Measurements from ENCODE around the gene MTG1.
"Not testable (repeated sequence)": the region's sequence is repeated elsewhere in the genome, so short reads cannot be mapped to it uniquely, and the experiment has no call there.

MTG1 gene

DNA sequence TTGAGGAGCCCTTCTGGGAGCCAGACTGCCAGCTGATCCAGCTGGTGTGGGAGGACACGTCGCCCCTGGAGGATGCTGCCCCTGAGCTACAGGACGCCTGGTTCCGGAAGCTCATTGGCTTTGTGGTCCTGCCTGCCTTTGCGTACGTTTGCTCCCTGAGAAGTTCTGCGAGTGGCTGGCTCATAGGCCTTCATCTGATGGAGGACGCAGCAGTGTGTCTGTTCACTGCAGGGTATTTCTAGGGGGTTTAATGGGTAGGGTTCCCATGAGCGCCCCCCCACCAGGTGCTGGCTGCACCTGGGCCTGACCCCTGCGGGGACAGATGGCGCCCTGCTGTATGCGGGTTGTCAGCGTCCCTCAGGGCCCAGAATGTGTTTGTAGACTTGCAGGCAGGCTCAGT, 9.9 kb upstream of the MTG1 start:
- peaks cover 9% of the 10 kb centered on the region for H3K4me1 Mint-ChIP-seq
- no peak overlapping the region for H3K4me3 Mint-ChIP-seq
- H3K36me3 Mint-ChIP-seq = no peaks in the 10 kb centered on the region
- H3K27me3 Mint-ChIP-seq = no peaks in the 10 kb centered on the region
- no peaks in the 10 kb centered on the region for H3K9me3 Mint-ChIP-seq
- H3K27ac Mint-ChIP-seq = no peak overlapping the region

DNA sequence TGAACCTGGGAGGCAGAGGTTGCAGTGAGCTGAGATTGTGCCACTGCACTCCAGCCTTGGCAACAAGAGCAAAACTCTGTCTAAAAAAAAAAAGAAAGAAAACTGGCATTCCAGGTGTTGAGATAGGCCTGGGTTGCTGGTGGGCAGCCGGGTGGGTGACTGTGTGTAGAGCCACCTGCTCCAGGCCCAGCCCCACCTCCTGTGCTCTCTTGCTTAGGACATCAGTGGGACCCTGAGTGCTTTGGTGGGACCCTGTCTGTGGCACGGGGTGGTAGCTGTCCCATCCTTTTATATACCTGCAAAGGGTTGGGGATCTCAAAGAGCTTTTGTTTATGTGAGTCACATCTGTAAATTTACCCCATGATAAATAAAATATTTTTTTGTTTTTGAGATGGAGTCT, 8.7 kb upstream of the MTG1 start:
- Mint-ChIP-seq H3K27me3 (no peaks in the 10 kb centered on the region), H3K4me3 (no peak overlapping the region), H3K27ac (no peak overlapping the region), H3K4me1 (peaks cover 19% of the 10 kb centered on the region), H3K36me3 (no peaks in the 10 kb centered on the region), H3K9me3 (no peaks in the 10 kb centered on the region)

DNA sequence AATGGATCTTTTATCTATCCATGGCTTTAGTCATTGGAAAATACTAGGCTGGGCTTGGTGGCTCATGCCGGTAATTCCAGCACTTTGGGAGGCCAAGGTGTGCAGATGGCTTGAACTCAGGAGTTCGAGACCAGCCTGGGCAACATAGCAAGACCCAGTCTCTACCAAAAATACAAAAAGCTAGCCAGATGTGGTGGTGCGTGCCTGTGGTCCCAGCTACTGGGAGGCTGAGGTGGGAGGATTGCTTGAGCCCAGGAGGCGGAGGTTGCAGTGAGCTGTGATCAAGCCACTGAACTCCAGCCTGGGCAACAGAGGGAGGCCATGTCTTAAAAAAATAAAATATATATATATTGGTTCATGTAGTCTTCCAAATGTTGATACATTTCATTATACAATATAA, 7.0 kb upstream of the MTG1 start:
- not testable (repeated sequence) for H3K27me3 Mint-ChIP-seq, H3K27ac Mint-ChIP-seq, H3K36me3 Mint-ChIP-seq, H3K4me3 Mint-ChIP-seq, H3K9me3 Mint-ChIP-seq
- peaks cover 36% of the 10 kb centered on the region for H3K4me1 Mint-ChIP-seq

DNA sequence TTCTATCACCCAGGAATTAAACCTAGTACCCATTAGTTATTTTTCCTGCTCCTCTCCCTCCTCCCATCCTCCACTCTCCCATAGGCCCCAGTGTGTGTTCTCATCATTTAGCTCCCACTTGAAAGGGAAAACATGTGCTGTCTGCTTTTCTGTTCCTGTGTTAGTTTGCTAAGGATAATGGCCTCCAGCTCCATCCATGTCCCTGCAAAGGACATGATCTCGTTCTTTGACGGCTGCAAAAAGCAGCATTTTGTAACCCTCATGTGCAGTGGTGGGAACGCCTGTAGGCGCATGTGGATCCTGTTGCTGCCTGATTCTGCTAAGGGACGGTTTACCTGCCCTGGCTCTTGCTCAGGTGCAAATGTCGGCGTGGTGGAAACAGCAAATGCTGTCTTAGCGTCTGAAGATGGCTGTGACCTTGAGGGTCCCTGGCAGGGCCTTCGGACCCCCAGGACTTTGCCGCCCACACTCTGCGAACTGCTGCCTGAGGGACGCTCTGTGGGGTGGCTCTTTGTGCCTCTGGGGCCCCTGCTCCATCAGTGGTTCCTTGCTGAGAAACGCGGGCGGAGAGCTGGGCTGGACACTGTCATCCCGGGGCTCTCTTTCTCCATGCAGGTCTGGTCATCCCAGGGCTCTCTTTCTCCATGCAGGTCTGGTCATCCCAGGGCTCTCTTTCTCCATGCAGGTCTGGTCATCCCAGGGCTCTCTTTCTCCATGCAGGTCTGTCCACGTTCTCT, 5.6 kb upstream of the MTG1 start:
- H3K27ac Mint-ChIP-seq = peak overlapping the region; percentile 92
- H3K4me3 Mint-ChIP-seq = peak overlapping the region; percentile 78
- H3K36me3 Mint-ChIP-seq = no peaks in the 10 kb centered on the region
- peaks cover 36% of the 10 kb centered on the region for H3K4me1 Mint-ChIP-seq
- no peaks in the 10 kb centered on the region for H3K9me3 Mint-ChIP-seq
- no peaks in the 10 kb centered on the region for H3K27me3 Mint-ChIP-seq

DNA sequence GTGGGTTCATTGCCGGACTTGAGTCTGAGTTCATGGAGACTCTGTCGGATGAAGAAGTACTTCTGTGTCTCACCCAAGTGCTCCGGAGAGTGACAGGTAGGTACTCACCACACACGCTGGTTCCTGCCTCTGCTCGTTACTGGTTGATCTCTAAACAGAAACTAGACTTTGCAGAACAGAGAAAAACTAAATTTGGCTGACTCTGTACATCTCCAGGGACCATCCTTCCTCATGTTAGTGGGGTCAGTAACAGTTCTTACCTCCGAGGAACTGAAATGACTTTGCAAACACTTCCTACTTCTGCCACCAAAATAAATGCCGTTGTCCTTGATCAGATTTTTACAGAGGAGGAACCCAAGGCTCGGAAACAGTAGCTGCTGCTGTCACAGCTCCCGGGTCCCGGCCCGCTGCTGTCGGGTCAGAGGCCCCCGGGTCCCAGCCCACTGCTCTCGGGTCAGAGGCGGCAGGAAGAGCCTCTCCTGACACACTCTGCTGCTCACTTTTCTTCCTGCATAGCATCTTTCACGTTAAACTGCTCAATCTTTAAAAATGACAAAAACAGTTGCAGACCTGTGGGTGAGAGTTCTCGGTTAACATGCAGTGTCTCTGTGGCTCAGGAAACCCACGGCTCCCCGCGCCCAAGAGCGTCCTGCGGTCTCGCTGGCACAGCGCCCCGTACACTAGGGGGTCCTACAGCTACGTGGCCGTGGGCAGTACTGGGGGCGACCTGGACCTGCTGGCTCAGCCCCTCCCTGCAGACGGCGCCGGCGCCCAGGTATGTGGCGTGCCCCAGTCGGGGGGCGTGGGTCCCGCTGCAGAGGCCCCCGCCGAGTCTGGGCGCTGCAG, 4.8 kb upstream of the MTG1 start:
- H3K36me3 Mint-ChIP-seq = no peaks in the 10 kb centered on the region

DNA sequence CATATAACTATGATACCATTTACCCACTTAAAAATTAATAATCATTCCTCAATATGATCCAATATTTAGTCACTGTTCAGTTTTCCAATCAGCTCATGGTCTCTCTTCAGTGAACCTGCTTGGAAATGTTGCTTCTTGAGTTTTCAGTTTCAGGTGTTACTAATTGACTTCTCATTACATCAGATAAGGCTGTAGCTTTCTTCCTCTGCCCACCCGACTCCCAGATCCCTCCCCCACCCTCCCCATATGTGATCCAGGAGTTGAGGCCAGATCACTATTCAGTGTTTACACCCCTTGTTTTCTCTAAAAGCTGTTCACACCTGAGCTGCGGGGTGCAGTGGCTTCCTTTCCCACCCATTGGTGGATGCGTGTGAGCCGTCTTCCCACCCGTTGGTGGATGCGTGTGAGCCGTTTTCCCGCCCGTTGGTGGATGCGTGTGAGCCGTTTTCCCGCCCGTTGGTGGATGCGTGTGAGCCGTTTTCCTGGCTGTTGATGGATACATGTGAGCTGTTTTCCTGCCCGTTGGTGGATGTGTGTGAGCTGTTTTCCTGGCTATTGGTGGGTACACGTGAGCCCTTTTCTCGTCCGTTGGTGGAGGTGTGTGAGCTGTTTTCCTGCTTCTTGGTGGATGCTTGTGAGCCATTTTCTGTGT, 3.2 kb upstream of the MTG1 start:
- Mint-ChIP-seq H3K27me3 (no peaks in the 10 kb centered on the region), H3K4me3 (peak overlapping the region; percentile 70), H3K4me1 (peaks cover 44% of the 10 kb centered on the region), H3K9me3 (no peaks in the 10 kb centered on the region), H3K27ac (peak overlapping the region; percentile 89), H3K36me3 (no peaks in the 10 kb centered on the region)

More for the DNA sequence above, 4.8 kb upstream of the MTG1 start:
- H3K4me3 Mint-ChIP-seq = peak overlapping the region; percentile 78
- H3K27me3 Mint-ChIP-seq = no peaks in the 10 kb centered on the region
- H3K9me3 Mint-ChIP-seq = no peaks in the 10 kb centered on the region
- peak overlapping the region; percentile 92 for H3K27ac Mint-ChIP-seq
- peaks cover 36% of the 10 kb centered on the region for H3K4me1 Mint-ChIP-seq

DNA sequence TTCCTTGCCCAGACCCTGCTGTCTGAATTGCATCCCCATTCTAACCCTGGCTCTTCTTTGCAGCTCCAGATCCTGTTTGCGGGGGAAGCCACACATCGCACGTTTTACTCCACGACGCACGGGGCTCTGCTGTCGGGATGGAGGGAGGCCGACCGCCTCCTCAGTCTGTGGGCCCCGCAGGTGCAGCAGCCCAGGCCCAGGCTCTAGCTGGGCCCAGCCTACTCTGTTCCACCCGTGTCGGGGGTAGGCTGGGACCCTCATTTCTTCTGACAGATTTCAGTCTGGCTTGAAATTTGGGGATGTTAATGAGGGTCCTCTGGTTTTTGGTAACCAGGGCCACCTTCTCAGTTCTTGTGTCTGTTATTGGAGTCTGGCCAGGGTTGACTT, 2.7 kb upstream of the MTG1 start:
- Mint-ChIP-seq H3K27me3 (no peaks in the 10 kb centered on the region), H3K27ac (no peak overlapping the region), H3K36me3 (no peaks in the 10 kb centered on the region), H3K4me1 (peaks cover 48% of the 10 kb centered on the region), H3K4me3 (peak overlapping the region; percentile 32), H3K9me3 (no peaks in the 10 kb centered on the region)

DNA sequence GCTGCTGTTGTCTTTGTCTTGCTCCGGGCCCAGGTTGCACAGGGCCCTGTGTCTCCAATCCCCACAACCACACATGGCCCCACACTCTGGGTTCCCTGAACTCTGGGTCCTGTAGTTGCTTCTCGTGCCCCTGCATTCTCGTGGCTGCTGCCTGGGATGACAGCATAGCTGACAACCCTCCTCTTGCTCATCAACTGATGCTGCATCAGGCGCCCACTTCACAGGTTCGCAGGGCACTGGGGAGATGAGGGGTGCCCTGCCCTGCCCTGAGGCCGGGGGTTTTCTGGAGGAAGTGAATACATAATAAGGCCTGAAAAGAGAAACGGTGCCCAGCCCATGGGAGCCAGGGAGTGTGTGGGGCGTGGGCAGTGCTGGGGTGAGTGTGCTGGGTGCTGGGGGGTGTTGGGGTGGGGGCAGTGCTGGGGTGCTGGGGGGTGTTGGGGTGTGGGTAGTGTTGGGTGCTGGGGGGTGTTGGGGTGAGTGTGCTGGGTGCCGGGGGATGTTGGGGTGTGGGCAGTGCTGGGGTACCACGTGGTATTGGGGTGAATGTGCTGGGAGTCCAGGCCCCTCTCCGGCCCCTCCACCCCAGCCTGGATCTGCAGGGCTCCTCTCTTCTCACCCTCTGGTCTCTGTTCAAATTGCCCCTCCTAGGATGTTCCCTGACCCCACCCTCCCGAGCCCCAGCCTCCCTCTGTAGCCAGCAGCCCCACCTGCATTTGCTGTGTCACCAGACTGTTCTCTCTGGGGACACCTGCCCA, 2.0 kb upstream of the MTG1 start:
- no peaks in the 10 kb centered on the region for H3K36me3 Mint-ChIP-seq
- peaks cover 54% of the 10 kb centered on the region for H3K4me1 Mint-ChIP-seq
- no peaks in the 10 kb centered on the region for H3K9me3 Mint-ChIP-seq
- H3K4me3 Mint-ChIP-seq = no peak overlapping the region
- no peak overlapping the region for H3K27ac Mint-ChIP-seq
- H3K27me3 Mint-ChIP-seq = no peaks in the 10 kb centered on the region

DNA sequence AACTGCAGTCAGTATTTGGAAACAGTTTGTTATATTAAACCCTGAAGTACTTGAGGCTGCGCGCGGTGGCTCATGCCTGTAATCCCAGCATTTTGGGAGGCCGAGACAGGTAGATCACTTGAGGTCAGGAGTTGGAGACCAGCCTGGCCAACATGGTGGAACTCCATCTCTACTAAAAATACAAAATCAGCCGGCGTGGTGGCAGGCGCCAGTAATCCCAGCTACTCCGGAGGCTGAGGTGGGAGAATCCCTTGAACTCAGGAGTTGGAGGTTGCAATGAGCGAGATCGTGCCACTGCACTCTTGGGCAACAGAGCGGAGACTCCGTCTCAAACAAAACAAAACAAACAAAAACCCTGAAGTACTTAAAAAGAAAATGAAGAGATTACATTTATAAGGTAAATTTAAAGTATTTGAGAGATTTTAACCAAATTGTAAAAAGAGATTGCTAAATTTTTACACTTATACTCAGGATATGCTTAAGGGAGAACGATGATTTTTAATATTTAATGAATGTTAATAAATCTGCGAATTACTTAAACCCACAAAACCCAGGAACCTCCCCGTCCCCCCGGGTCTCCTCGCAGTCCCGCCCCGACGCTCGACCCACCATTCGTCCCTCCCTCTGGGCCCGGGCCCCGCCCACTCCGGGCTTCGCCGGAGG, 425 bp upstream of the MTG1 start:
- H3K27ac Mint-ChIP-seq = peak overlapping the region; percentile 76

DNA sequence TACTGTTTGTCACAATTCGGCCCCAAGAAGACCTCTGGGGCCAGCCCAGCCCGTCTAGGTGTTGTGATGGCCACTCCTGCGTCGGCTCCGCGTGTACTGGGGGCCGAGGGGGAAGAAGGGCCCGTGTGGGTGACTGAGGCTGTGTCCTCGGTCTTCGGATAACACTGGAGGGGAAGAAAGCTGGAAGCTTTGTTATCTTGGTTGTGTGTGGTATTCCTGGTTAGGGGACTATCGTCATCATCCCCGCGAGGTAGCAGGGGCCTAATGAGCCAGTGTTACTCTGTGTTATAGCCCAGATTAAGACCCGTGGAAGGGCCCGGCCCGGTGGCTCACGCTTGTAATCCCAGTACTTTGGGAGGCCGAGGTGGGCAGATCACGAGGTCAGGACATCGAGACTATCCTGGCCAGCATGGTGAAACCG, 854 bp downstream of the MTG1 start:
- Mint-ChIP-seq H3K9me3 (no peaks in the 10 kb centered on the region), H3K36me3 (peaks cover 1% of the 10 kb centered on the region), H3K4me1 (peaks cover 56% of the 10 kb centered on the region), H3K27ac (peak overlapping the region; percentile 98), H3K27me3 (no peaks in the 10 kb centered on the region), H3K4me3 (peak overlapping the region; percentile 98)

More for the DNA sequence above, 425 bp upstream of the MTG1 start:
- peak overlapping the region; percentile 98 for H3K4me3 Mint-ChIP-seq
- peaks cover 1% of the 10 kb centered on the region for H3K36me3 Mint-ChIP-seq
- H3K4me1 Mint-ChIP-seq = peaks cover 63% of the 10 kb centered on the region
- no peaks in the 10 kb centered on the region for H3K27me3 Mint-ChIP-seq
- no peaks in the 10 kb centered on the region for H3K9me3 Mint-ChIP-seq

DNA sequence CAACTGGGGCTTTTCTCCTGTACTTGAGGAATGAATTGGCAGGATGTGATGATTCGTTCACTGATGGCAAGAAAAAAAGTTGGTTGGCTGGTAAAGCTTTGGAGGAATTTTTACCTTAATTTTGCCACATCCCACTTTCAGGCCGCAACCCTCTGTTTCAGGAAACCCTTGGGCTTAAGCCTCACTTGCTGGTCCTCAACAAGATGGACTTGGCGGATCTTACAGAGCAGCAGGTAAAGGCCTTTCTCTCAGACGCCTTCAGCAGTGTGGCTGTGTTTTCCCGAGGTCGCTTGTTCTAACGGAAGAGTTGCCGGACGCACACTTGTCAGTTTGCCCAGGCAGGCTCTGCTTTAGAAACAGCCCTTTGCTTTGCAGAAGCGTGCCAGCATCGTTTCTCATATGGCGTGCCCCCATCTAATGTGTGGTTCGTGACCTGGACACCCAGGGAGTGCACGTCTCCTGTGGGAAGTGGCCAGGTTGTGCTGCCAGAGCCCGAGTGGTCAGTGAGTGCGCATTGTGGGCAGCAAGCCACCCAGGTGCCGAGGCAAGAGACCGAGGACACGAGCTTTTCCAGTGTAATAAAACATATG, 2.2 kb downstream of the MTG1 start:
- no peak overlapping the region for H3K4me3 Mint-ChIP-seq
- peaks cover 1% of the 10 kb centered on the region for H3K36me3 Mint-ChIP-seq

DNA sequence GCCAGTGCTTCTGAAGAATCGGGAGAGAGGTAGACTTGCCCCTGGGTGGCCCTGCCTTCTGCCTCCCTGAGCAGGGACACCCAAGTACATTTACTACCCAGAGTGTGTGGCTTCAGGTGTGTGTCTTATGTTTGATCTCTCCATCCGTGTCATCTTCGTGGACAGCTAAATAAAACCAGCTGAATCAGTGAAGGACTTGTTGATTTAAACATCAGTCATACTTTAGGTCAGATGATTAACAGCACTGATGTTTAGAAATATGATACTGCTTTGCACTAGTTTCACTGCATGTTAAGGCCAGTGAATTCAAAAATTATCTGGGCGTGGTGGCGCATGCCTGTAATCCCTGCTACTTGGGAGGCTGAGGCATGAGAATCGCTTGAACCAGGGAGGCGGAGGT, 4.0 kb downstream of the MTG1 start:
- Mint-ChIP-seq H3K27me3 (no peaks in the 10 kb centered on the region), H3K4me1 (peaks cover 46% of the 10 kb centered on the region), H3K36me3 (peaks cover 1% of the 10 kb centered on the region), H3K9me3 (no peaks in the 10 kb centered on the region), H3K27ac (no peak overlapping the region), H3K4me3 (no peak overlapping the region)

More for the DNA sequence above, 2.2 kb downstream of the MTG1 start:
- no peak overlapping the region for H3K27ac Mint-ChIP-seq
- peaks cover 50% of the 10 kb centered on the region for H3K4me1 Mint-ChIP-seq
- H3K27me3 Mint-ChIP-seq = no peaks in the 10 kb centered on the region
- no peaks in the 10 kb centered on the region for H3K9me3 Mint-ChIP-seq

DNA sequence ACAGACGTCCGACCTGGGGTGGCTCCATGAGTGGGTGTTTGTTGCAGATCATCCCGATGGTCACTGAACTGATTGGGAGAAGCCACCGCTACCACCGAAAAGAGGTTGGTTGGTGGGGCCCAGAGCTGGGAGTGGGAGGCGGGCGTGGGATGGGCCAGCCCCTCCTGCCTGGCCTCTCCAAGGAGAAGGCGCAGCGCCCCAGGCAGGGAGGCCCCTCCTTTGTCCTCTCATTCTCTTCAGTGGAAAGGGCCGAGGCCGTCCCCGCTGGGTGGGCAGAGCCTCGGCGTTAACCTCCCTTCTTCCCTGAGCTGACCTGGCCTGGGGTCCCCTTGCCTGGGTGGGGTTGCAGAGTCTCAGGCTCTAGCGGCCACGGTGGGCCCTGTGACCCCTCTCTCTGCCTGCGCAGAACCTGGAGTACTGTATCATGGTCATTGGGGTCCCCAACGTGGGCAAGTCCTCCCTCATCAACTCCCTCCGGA, 5.2 kb downstream of the MTG1 start:
- no peaks in the 10 kb centered on the region for H3K27me3 Mint-ChIP-seq
- H3K4me1 Mint-ChIP-seq = peaks cover 46% of the 10 kb centered on the region
- no peak overlapping the region for H3K27ac Mint-ChIP-seq
- H3K9me3 Mint-ChIP-seq = no peaks in the 10 kb centered on the region
- peaks cover 6% of the 10 kb centered on the region for H3K36me3 Mint-ChIP-seq
- no peak overlapping the region for H3K4me3 Mint-ChIP-seq

DNA sequence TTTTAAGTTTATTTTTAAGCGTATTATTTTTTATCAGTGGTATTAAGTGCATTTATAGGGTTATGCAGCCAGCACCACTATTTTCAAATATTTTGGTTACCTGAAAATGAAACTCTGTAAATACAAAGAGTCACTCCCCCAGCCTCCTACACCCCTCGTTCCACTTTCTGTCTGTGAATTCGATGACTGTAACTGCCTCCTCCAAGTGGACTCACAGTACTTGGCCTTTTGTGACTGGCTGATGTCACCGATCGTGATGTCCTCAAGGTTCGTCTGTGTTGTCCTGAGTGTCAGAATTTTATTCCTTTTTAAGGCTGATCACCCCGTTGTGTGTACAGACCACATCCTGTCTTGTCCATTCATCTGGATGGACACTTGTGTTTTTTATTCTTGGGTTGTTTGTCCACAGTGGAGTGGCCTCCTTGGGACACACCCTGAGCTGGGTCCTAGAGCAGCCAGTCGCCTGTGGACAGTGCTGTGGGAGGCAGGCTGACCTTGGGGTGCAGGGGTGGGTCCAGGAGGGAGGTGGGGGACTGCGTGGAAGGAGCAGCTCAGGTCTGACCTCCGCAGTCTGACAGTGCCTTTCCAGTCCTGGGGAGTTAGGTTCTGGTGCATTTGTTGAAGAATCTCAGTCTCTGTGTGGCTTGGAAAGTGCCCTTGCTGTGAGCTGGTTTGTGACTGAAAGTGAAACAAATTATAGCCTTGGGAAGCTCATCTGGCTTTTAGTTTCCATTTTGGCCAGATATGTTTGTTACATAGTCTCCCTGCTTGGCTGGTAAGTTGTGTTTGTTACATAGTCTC, 6.9 kb downstream of the MTG1 start:
- Mint-ChIP-seq H3K27ac (no peak overlapping the region), H3K9me3 (no peaks in the 10 kb centered on the region), H3K36me3 (peaks cover 14% of the 10 kb centered on the region), H3K27me3 (no peaks in the 10 kb centered on the region), H3K4me3 (no peak overlapping the region), H3K4me1 (peaks cover 52% of the 10 kb centered on the region)

Data from activated naive CD4-positive, alpha-beta T cell treated with anti-CD3 and anti-CD28 coated beads, Interleukin-2, amount 50 U/mL, for 24 hours (primary cell).